GM12878 (cell line): ENCODE measurements around the gene HMGN3. TPM values are rescaled to one million over a fixed set of nuclear protein-coding genes. Genes with fewer than 3 reads are reported as not detected.

Experiments used
- BCL11A ChIP-seq: IDR thresholded peaks from 2 replicates; pipeline ENCODE4 v1.6.1; 2011; ENCODE audit warnings: low read depth, low read length
- BHLHE40 ChIP-seq, 2 experiments: fragments of 450-650 bp in 1 of 2; IDR thresholded peaks; 2 replicates each; pipeline ENCODE4 v1.6.1; 2011 to 2017; ENCODE audit warnings: low read depth in 2 of 2, borderline replicate concordance in 1 of 2, improper control_type of control experiment in 1 of 2, low read length in 1 of 2, mild to moderate bottlenecking in 1 of 2
- DPF2 ChIP-seq: fragments of 450-650 bp; IDR thresholded peaks from 2 replicates; pipeline ENCODE4 v1.6.1; 2017; ENCODE audit warnings: mild to moderate bottlenecking
- EP300 ChIP-seq, 2 experiments: fragments of 150-350 bp in 1 of 2; IDR thresholded peaks; 2 replicates each; pipeline ENCODE4 v1.6.1; 2011 to 2012; ENCODE audit warnings: low read depth in 2 of 2, low read length in 2 of 2, borderline replicate concordance in 1 of 2, improper control_type of control experiment in 1 of 2, inconsistent platforms in 1 of 2; ENCODE audit not compliant: control insufficient read depth in 1 of 2
- HCFC1 ChIP-seq: fragments of 150-350 bp; IDR thresholded peaks from 2 replicates; pipeline ENCODE4 v1.6.1; 2014; ENCODE audit warnings: low read length
- IKZF1 ChIP-seq: fragments of 450-650 bp; conservative IDR thresholded peaks from 2 replicates; pipeline ENCODE4 v1.6.1; 2017; ENCODE audit warnings: antibody characterized with exemption, mild to moderate bottlenecking
- KAT2A ChIP-seq: conservative IDR thresholded peaks from 2 replicates; pipeline ENCODE4 v1.6.1; 2011; ENCODE audit warnings: low read depth, low read length; ENCODE audit not compliant: control insufficient read depth
- MEF2A ChIP-seq: IDR thresholded peaks from 2 replicates; pipeline ENCODE4 v1.6.1; 2011; ENCODE audit warnings: low read depth, mild to moderate bottlenecking, low read length, moderate library complexity; ENCODE audit not compliant: insufficient read depth
- MTA2 ChIP-seq: fragments of 450-650 bp; IDR thresholded peaks from 2 replicates; pipeline ENCODE4 v1.6.1; 2016; ENCODE audit warnings: low read depth, mild to moderate bottlenecking, moderate library complexity
- NFIC ChIP-seq: IDR thresholded peaks from 2 replicates; pipeline ENCODE4 v1.6.1; 2012; ENCODE audit warnings: low read depth, mild to moderate bottlenecking, inconsistent platforms, low read length, moderate library complexity
- NR2C2 ChIP-seq: IDR thresholded peaks from 2 replicates; pipeline ENCODE4 v1.6.1; 2011; ENCODE audit warnings: borderline replicate concordance, low read depth; ENCODE audit not compliant: control insufficient read depth, insufficient read length
- POU2F2 ChIP-seq: IDR thresholded peaks from 3 replicates; pipeline ENCODE4 v1.6.1; 2011; ENCODE audit warnings: low read depth, mild to moderate bottlenecking, low read length, borderline replicate concordance
- RAD51 ChIP-seq: fragments of 450-650 bp; IDR thresholded peaks from 2 replicates; pipeline ENCODE4 v1.6.1; 2016; ENCODE audit warnings: moderate library complexity, mild to moderate bottlenecking, inconsistent platforms
- RFX5 ChIP-seq: IDR thresholded peaks from 2 replicates; pipeline ENCODE4 v1.6.1; 2011; ENCODE audit warnings: low read depth, low read length, improper control_type of control experiment
- SKIL ChIP-seq: fragments of 450-650 bp; IDR thresholded peaks from 2 replicates; pipeline ENCODE4 v1.6.1; 2017; ENCODE audit warnings: mild to moderate bottlenecking, low read depth, inconsistent platforms; ENCODE audit not compliant: poor library complexity, severe bottlenecking
- SMARCA5 ChIP-seq: fragments of 450-650 bp; IDR thresholded peaks from 2 replicates; pipeline ENCODE4 v1.6.1; 2017; ENCODE audit warnings: mild to moderate bottlenecking
- TAF1 ChIP-seq: IDR thresholded peaks from 2 replicates; pipeline ENCODE4 v1.6.1; 2011; ENCODE audit warnings: mild to moderate bottlenecking, low read depth, low read length, borderline replicate concordance
- ZNF217 ChIP-seq: fragments of 450-650 bp; IDR thresholded peaks from 2 replicates; pipeline ENCODE4 v1.6.1; 2017; ENCODE audit warnings: antibody characterized with exemption, mild to moderate bottlenecking
- ZZZ3 ChIP-seq: IDR thresholded peaks from 2 replicates; pipeline ENCODE4 v1.6.1; 2011; ENCODE audit warnings: low read depth; ENCODE audit not compliant: control insufficient read depth, insufficient read length
- polyA plus RNA-seq, 11 experiments: library from polyadenylated mRNA; depleted of rRNA in 4 of 11; unstranded in 6 of 11; stranded (reverse) in 5 of 11; fragments of >200 nt; fragmentation: Nextera tagmentation in 4 of 11; fragmentation: Illumina TruSeq in 1 of 11; extraction: Ambion mirVana in 4 of 11; extraction: Trizol in 1 of 11; gene quantifications; 1 replicate in 1 of 11; 2 replicates in 10 of 11; pipeline versions ENCODE4 v1.2.1 to v1.2.3, GENCODE V29; 2011 to 2016; ENCODE audit warnings: inconsistent platforms in 2 of 11, missing spikeins in 2 of 11, low read depth in 1 of 11
- total RNA-seq, 4 experiments: library from RNA; depleted of rRNA in 3 of 4; stranded (reverse); fragments of >200 nt in 3 of 4; fragmentation: Illumina TruSeq in 1 of 4; extraction: Trizol in 1 of 4; gene quantifications; 2 replicates each; pipeline versions ENCODE4 v1.2.1 to v1.2.3, GENCODE V29; 2013 to 2021
- TF ChIP-seq, protein P1 (sequence below): IDR thresholded peaks from 2 replicates; pipeline ENCODE4 v1.6.1; 2012; ENCODE audit warnings: improper control_type of control experiment, low read depth, low read length; ENCODE audit not compliant: insufficient replicate concordance
- TF ChIP-seq, protein P2 (sequence below): fragments of 450-650 bp; IDR thresholded peaks from 2 replicates; pipeline ENCODE4 v1.6.1; 2017; ENCODE audit warnings: low read depth, mild to moderate bottlenecking, moderate library complexity
- TF ChIP-seq, protein P3 (sequence below): IDR thresholded peaks from 2 replicates; pipeline ENCODE4 v1.6.1; 2012; ENCODE audit warnings: low read depth, low read length, improper control_type of control experiment

Gene HMGN3
- total and polyA plus RNA-seq, 10 of the 15 experiments (the other 5 are each of a cell fraction or from before 2014, with no cell fraction given) = 115 to 496 (median 262) TPM

DNA sequence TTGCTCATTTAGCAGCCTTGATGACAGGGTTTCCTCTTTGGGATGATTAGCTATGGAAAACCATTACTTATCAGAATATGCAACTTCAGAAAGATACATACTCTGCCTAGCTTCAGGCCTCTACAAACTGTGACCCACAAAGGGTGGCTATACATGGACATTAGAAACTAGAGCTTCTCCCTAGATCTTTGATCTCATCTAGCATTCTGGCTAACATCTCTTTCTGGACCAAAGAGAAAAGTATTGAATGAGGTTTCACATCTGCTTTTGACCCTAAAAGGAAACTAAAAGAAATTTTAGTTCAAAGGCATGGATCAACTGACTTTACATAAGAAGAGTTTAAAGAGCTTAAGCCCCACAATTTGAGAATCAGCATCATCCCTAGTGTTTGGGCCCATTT lies 12.4 kb upstream of the HMGN3 start (continued):
- TF ChIP-seq, protein P1, sequence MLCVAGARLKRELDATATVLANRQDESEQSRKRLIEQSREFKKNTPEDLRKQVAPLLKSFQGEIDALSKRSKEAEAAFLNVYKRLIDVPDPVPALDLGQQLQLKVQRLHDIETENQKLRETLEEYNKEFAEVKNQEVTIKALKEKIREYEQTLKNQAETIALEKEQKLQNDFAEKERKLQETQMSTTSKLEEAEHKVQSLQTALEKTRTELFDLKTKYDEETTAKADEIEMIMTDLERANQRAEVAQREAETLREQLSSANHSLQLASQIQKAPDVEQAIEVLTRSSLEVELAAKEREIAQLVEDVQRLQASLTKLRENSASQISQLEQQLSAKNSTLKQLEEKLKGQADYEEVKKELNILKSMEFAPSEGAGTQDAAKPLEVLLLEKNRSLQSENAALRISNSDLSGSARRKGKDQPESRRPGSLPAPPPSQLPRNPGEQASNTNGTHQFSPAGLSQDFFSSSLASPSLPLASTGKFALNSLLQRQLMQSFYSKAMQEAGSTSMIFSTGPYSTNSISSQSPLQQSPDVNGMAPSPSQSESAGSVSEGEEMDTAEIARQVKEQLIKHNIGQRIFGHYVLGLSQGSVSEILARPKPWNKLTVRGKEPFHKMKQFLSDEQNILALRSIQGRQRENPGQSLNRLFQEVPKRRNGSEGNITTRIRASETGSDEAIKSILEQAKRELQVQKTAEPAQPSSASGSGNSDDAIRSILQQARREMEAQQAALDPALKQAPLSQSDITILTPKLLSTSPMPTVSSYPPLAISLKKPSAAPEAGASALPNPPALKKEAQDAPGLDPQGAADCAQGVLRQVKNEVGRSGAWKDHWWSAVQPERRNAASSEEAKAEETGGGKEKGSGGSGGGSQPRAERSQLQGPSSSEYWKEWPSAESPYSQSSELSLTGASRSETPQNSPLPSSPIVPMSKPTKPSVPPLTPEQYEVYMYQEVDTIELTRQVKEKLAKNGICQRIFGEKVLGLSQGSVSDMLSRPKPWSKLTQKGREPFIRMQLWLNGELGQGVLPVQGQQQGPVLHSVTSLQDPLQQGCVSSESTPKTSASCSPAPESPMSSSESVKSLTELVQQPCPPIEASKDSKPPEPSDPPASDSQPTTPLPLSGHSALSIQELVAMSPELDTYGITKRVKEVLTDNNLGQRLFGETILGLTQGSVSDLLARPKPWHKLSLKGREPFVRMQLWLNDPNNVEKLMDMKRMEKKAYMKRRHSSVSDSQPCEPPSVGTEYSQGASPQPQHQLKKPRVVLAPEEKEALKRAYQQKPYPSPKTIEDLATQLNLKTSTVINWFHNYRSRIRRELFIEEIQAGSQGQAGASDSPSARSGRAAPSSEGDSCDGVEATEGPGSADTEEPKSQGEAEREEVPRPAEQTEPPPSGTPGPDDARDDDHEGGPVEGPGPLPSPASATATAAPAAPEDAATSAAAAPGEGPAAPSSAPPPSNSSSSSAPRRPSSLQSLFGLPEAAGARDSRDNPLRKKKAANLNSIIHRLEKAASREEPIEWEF = no peak
- TF ChIP-seq, protein P2, sequence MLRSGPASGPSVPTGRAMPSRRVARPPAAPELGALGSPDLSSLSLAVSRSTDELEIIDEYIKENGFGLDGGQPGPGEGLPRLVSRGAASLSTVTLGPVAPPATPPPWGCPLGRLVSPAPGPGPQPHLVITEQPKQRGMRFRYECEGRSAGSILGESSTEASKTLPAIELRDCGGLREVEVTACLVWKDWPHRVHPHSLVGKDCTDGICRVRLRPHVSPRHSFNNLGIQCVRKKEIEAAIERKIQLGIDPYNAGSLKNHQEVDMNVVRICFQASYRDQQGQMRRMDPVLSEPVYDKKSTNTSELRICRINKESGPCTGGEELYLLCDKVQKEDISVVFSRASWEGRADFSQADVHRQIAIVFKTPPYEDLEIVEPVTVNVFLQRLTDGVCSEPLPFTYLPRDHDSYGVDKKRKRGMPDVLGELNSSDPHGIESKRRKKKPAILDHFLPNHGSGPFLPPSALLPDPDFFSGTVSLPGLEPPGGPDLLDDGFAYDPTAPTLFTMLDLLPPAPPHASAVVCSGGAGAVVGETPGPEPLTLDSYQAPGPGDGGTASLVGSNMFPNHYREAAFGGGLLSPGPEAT = 0 out of 2 replicates have a peak, but pooled peaks have one; percentile 17
- no peak for TF ChIP-seq TAF1
- TF ChIP-seq RFX5 = no peak
- TF ChIP-seq SKIL = peak; percentile 32
- peak in 1 of 2 experiments; percentile 38; a peak in 1 of 4 replicates for TF ChIP-seq EP300 (IDR thresholded peaks at IDR 0.05; ENCODE audit: borderline replicate concordance in 1 of 2, control insufficient read depth in 1 of 2, low read depth in 2 of 2, low read length in 2 of 2)
- no peak for TF ChIP-seq DPF2
- TF ChIP-seq ZZZ3 = no peak
- TF ChIP-seq ZNF217 = peak; percentile 47; the same call in 1 of the 2 replicates
- no peak for TF ChIP-seq SMARCA5
- TF ChIP-seq RAD51 = no peak
- no peak for TF ChIP-seq NR2C2
- TF ChIP-seq, protein P3, sequence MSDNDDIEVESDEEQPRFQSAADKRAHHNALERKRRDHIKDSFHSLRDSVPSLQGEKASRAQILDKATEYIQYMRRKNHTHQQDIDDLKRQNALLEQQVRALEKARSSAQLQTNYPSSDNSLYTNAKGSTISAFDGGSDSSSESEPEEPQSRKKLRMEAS = no peak
- TF ChIP-seq POU2F2 = no peak
- no peak for TF ChIP-seq HCFC1
- TF ChIP-seq NFIC = peak; percentile 62; the same call in 1 of the 2 replicates
- TF ChIP-seq IKZF1 = peak; percentile 48
- TF ChIP-seq KAT2A = no peak
- peak; percentile 56 for TF ChIP-seq MTA2
- TF ChIP-seq MEF2A = no peak
- TF ChIP-seq BCL11A = peak; percentile 9; the same call in 1 of the 2 replicates
- TF ChIP-seq BHLHE40 (IDR thresholded peaks at IDR 0.05; ENCODE audit: borderline replicate concordance in 1 of 2, low read depth in 2 of 2, low read length in 1 of 2) = no peak
